Immature natural killer cell (primary cell): ENCODE results near the gene CTSA. TPM values are rescaled to one million over a fixed set of nuclear protein-coding genes. Genes with fewer than 3 reads are reported as not detected.
A peak's percentile ranks its signal among the peaks of the same experiment; 100 is the strongest.

ENCODE experiments used
- DNase-seq, 3 donors: peaks; one replicate each; pipeline ENCODE4 v3.0.0; 2022; ENCODE audit warnings: mixed read lengths in 1 of 3
- H3K27ac Mint-ChIP-seq, 6 donors: one replicate each; pipeline ENCODE4 v1.8.0; 2020; ENCODE audit warnings: mixed read lengths in 6 of 6, mild to moderate bottlenecking in 5 of 6, inconsistent platforms in 4 of 6, moderate library complexity in 3 of 6
- H3K27me3 Mint-ChIP-seq, 3 donors: one replicate each; pipeline ENCODE4 v1.8.0; 2020 to 2021; ENCODE audit warnings: low read depth in 3 of 3, mild to moderate bottlenecking in 3 of 3, mixed read lengths in 3 of 3, moderate library complexity in 3 of 3, inconsistent platforms in 1 of 3
- H3K36me3 Mint-ChIP-seq, 3 donors: one replicate each; pipeline ENCODE4 v1.8.0; 2020; ENCODE audit warnings: mixed read lengths in 3 of 3, inconsistent platforms in 2 of 3, mild to moderate bottlenecking in 2 of 3
- H3K4me1 Mint-ChIP-seq, 2 donors: one replicate each; pipeline ENCODE4 v1.8.0; 2020; ENCODE audit warnings: inconsistent platforms in 2 of 2, mild to moderate bottlenecking in 2 of 2, mixed read lengths in 2 of 2, moderate library complexity in 1 of 2
- H3K4me3 Mint-ChIP-seq, 5 donors: one replicate each; pipeline ENCODE4 v1.8.0; 2020; ENCODE audit warnings: mild to moderate bottlenecking in 5 of 5, mixed read lengths in 5 of 5, inconsistent platforms in 3 of 5, moderate library complexity in 3 of 5
- H3K9me3 Mint-ChIP-seq, 6 donors: one replicate each; pipeline ENCODE4 v1.8.0; 2020; ENCODE audit warnings: mild to moderate bottlenecking in 6 of 6, mixed read lengths in 6 of 6, inconsistent platforms in 4 of 6, moderate library complexity in 3 of 6
- polyA plus RNA-seq, 3 donors: library from polyadenylated mRNA; unstranded; fragments of 300-500 nt; fragmentation: Illumina TruSeq; gene quantifications; one replicate each; pipeline ENCODE4 v1.2.3, GENCODE V29; 2021

Gene CTSA
- polyA plus RNA-seq, 3 donors from 2014 or later = 76.8 to 119 (median 97.6) TPM

- Mint-ChIP-seq H3K36me3 (peaks cover 0 to 7% (median 0%) of the 10 kb centered on the region in 3 donors), H3K27ac (peak overlapping the region in 2 of 6 donors; percentile 5 to 28), H3K27me3 (peaks cover 0 to 10% (median 6%) of the 10 kb centered on the region in 3 donors), H3K4me3 (no peak overlapping the region), H3K9me3 (no peaks in the 10 kb centered on the region), H3K4me1 (peaks cover 13 to 16% of the 10 kb centered on the region in 2 donors)
- DNase-seq = no peak
These were observed 16.9 kb downstream of the CTSA start for GRCh38 chr20:45908084-45908483.

GRCh38 chr20:45909336-45909808, 18.2 kb downstream of the CTSA start:
- Mint-ChIP-seq H3K4me3 (no peak overlapping the region), H3K27me3 (peaks cover 0 to 10% (median 6%) of the 10 kb centered on the region in 3 donors), H3K4me1 (peaks cover 13 to 16% of the 10 kb centered on the region in 2 donors), H3K9me3 (no peaks in the 10 kb centered on the region), H3K27ac (peak overlapping the region in 1 of 6 donors; percentile 53), H3K36me3 (peaks cover 0 to 7% (median 0%) of the 10 kb centered on the region in 3 donors)
- DNase-seq = no peak

DNA sequence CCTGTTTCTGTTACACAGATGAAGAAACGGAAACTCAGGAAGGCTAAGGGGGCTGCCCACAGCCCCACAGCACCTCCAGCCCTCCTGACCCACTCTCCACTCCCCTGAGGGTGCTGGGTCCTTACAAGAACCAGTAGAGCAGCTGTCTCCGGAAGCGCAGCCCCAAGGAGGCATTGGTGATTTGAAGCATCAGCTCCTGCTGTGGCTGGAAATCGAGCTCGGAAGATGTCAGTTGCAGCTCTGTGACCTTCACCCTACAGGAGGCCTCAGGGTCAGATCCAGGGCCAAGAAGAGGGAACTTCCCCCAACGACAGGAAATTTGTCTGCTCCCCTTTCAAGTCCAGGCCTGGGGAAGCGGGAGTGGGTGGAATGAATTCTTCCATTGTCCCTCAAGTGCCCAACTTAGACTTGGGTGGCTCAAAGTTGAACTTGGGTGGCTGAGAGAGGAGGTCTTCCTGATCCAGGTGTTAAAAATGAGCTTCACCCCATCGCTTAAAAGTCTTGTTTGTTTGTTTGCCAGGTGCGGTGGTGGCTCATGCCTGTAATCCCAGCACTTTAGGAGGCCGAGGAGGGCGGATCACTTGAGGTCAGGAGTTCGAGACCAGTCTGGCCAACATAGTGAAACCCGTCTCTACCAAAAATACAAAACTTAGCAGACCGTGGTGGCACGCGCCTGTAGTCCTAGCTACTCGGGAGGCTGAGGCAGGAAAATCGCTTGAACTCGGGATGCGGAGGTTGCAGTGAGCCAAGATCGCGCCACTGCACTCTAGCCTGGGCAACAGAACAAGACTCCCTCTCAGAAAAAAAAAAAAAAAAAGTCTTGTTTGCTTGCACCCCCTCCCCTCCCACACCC, 18.9 kb downstream of the CTSA start:
- no peak for DNase-seq
- peaks cover 0 to 10% (median 6%) of the 10 kb centered on the region in 3 donors for H3K27me3 Mint-ChIP-seq
- H3K27ac Mint-ChIP-seq = peak overlapping the region; percentile 58 to 91 (median 78)
- H3K4me1 Mint-ChIP-seq = peaks cover 13 to 16% of the 10 kb centered on the region in 2 donors
- no peaks in the 10 kb centered on the region for H3K9me3 Mint-ChIP-seq
- H3K4me3 Mint-ChIP-seq = peak overlapping the region; percentile 73 to 91 (median 78)
- H3K36me3 Mint-ChIP-seq = peaks cover 0 to 7% (median 0%) of the 10 kb centered on the region in 3 donors

- H3K27me3 Mint-ChIP-seq = peaks cover under 1 to 10% (median 6%) of the 10 kb centered on the region in 3 donors
- H3K4me3 Mint-ChIP-seq = peak overlapping the region; percentile 73 to 91 (median 78)
- H3K27ac Mint-ChIP-seq = peak overlapping the region; percentile 66 to 91 (median 80)
- no peaks in the 10 kb centered on the region for H3K9me3 Mint-ChIP-seq
- peaks cover 0 to under 1% (median 0%) of the 10 kb centered on the region in 3 donors for H3K36me3 Mint-ChIP-seq
- peaks cover 13 to 16% of the 10 kb centered on the region in 2 donors for H3K4me1 Mint-ChIP-seq
- DNase-seq = peak; percentile 92 to 94 (median 93)
These were observed 19.7 kb downstream of the CTSA start for GRCh38 chr20:45910670-45911485.

- peak; percentile 50 to 59 (median 57) for DNase-seq
- Mint-ChIP-seq H3K36me3 (no peaks in the 10 kb centered on the region), H3K9me3 (no peaks in the 10 kb centered on the region), H3K27me3 (peaks cover 4 to 10% (median 8%) of the 10 kb centered on the region in 3 donors), H3K4me1 (peaks cover 13 to 16% of the 10 kb centered on the region in 2 donors), H3K4me3 (peak within 1 kb of the TSS; percentile 73 to 91 (median 78)), H3K27ac (peak within 1 kb of the TSS; percentile 66 to 91 (median 80))
These were observed 20.6 kb downstream of the CTSA start, which contains the start of gene PLTP for GRCh38 chr20:45911486-45912343. PLTP (minus strand) TSS chr20:45912155; CDS start chr20:45911452, 703 bp downstream.

GRCh38 chr20:45912344-45912682, 21.2 kb downstream of the CTSA start:
- no peak for DNase-seq
- H3K27ac Mint-ChIP-seq = peak overlapping the region in 1 of 6 donors; percentile 30
- H3K36me3 Mint-ChIP-seq = no peaks in the 10 kb centered on the region
- no peaks in the 10 kb centered on the region for H3K9me3 Mint-ChIP-seq
- peaks cover 4 to 10% (median 8%) of the 10 kb centered on the region in 3 donors for H3K27me3 Mint-ChIP-seq
- H3K4me1 Mint-ChIP-seq = peaks cover 13 to 16% of the 10 kb centered on the region in 2 donors
- peak overlapping the region; percentile 30 to 75 (median 62) for H3K4me3 Mint-ChIP-seq

DNA sequence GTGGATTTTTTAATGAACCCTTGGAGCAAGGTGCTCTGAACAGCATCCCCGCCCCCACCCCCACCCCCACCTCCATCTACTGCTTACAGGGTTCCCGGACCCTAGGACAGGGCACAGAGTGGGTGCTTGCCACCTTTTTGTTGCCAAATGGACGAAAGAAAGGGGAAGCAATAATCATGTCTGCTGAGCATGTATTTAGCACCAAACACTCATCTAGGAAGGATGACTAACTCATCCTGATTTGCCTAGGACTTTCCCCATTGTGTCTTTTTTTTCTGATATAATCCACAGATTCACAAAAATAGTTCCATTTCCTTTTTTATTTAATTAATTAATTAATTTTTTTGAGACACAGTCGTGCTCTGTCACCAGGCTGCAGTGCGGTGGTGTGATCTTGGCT, 22.0 kb downstream of the CTSA start:
- Mint-ChIP-seq H3K36me3 (no peaks in the 10 kb centered on the region), H3K4me3 (peak overlapping the region in 1 of 5 donors; percentile 55), H3K9me3 (no peaks in the 10 kb centered on the region), H3K27me3 (peaks cover 4 to 9% (median 8%) of the 10 kb centered on the region in 3 donors), H3K4me1 (peaks cover 13 to 16% of the 10 kb centered on the region in 2 donors), H3K27ac (no peak overlapping the region)
- no peak for DNase-seq

- Mint-ChIP-seq H3K36me3 (no peaks in the 10 kb centered on the region), H3K4me1 (no peaks in the 10 kb centered on the region), H3K27ac (no peak overlapping the region), H3K9me3 (no peaks in the 10 kb centered on the region), H3K4me3 (no peak overlapping the region), H3K27me3 (peaks cover 5 to 10% (median 9%) of the 10 kb centered on the region in 3 donors)
- DNase-seq = no peak
These were observed 26.6 kb downstream of the CTSA start for GRCh38 chr20:45917790-45918141.

GRCh38 chr20:45918182-45918737, 27.1 kb downstream of the CTSA start:
- H3K4me3 Mint-ChIP-seq = no peak overlapping the region
- H3K9me3 Mint-ChIP-seq = no peaks in the 10 kb centered on the region
- DNase-seq = no peak

DNA sequence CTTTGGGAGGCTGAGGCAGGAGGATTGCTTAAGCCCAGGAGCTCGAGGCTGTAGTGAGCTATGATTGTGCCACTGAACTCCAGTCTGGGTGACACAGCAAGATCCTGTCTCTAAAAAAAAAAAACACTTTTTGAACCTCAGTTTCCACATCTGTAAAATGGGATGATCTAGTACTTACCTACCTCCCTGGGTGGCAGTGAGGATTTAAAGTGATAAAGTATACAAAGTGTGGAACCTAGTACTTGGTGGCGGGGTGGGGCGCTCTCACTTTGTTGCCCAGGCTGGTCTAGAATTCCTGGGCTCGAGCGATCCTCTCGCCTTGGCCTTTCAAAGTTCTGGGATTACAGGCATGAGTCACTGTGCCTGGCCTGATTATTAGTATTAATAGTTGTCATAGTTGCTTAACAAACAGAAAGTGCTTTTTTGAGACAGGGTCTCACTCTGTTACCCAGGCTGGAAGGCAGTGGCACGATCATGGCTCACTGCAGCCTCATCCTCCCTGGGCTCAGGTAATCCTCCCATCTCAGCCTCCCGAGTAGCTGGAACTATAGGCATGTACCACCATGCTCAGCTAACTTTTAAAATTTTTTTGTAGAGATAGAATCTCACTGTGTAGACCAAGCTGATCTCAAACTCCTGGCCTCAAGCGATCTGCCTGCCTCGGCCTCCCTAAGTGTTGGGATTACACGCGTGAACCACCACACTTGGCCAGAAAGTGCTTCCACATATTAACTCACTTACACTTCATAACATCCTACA, 27.8 kb downstream of the CTSA start:
- Mint-ChIP-seq H3K4me3 (no peak overlapping the region), H3K9me3 (no peaks in the 10 kb centered on the region), H3K27ac (no peak overlapping the region), H3K27me3 (peaks cover 5 to 10% (median 9%) of the 10 kb centered on the region in 3 donors), H3K36me3 (no peaks in the 10 kb centered on the region), H3K4me1 (no peaks in the 10 kb centered on the region)
- no peak for DNase-seq

More at GRCh38 chr20:45918182-45918737, 27.1 kb downstream of the CTSA start:
- H3K4me1 Mint-ChIP-seq = no peaks in the 10 kb centered on the region
- no peaks in the 10 kb centered on the region for H3K36me3 Mint-ChIP-seq
- H3K27ac Mint-ChIP-seq = no peak overlapping the region
- H3K27me3 Mint-ChIP-seq = peaks cover 5 to 10% (median 9%) of the 10 kb centered on the region in 3 donors

DNA sequence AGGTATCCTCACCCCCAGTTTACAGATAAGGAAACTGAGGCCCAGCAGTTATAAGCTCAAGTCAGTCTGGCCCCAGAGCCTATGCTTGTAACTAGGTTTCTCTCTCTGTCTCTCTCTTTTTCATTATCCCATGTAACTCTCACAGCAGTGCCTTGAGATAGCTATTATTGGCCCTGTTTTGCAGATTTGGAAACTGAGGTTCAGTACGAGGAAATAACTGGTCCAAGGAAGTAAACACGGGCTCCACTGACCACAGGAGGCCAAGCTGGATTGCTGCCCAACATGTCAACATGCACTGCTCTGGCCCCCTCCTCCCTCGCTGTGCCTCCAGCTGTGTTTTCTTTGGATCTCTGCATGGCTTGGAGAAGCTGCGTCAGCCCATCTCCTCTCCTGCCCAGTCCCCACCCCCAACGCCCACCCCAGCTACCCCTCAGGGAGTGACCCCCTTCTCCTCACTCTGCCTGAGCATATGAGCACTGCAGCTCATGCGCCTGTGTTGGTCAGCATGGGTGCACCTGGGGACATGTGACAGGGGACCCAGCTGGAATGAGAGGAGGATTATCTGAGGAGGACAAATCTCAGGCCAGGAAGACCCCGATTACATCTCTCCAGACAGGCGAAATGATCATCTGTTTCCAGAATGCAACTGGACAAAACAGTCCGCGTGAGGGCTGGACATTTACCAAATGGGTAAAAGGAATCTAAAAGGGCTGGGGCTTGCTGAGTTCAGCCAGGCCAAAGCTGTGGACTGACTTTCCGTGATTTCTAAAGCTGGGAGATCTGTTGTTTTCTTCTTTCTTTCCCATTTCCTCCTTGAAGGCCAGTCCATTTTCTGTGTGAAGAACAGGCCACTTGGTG, 28.6 kb downstream of the CTSA start:
- Mint-ChIP-seq H3K27me3 (peaks cover 4 to 10% (median 9%) of the 10 kb centered on the region in 3 donors), H3K9me3 (no peaks in the 10 kb centered on the region), H3K4me1 (no peaks in the 10 kb centered on the region), H3K27ac (no peak overlapping the region), H3K36me3 (no peaks in the 10 kb centered on the region), H3K4me3 (no peak overlapping the region)
- no peak for DNase-seq
